GM12878 (cell line): ENCODE data around the gene ZFHX2. TPM values are rescaled to one million over a fixed set of nuclear protein-coding genes. Genes with fewer than 3 reads are reported as not detected.
A peak's percentile ranks its signal among the peaks of the same experiment; 100 is the strongest.
"Not testable (repeated sequence)": the region's sequence is repeated elsewhere in the genome, so short reads cannot be mapped to it uniquely, and the experiment has no call there.

Experiments
- ATAC-seq: fragments of 200-7000 bp; cut with Tn5 transposase; 3 replicates; pipeline ENCODE4 v1.9.1; 2020; ENCODE audit warnings: mild to moderate bottlenecking, moderate library complexity
- BruUV-seq: library from RNA; stranded (reverse); fragments of 400-500 nt; replicated peaks from 2 replicates; lab custom pipeline; 2021; lab: Mats Ljungman, UMichigan
- CTCF ChIA-PET: fragments of 300-600 bp; sonication (Branson Sonifier 250); formaldehyde crosslinking; extraction: SDS; loops from one replicate; lab custom pipeline; 2021; ENCODE audit warnings: inconsistent platforms; lab: Yijun Ruan, JAX
- POLR2A ChIA-PET: fragments of 350-600 bp; formaldehyde crosslinking; extraction: SDS; loops from one replicate; lab custom pipeline; 2021; ENCODE audit warnings: inconsistent platforms; lab: Charles Lee
- RAD21 ChIA-PET: fragments of 300-600 bp; sonication (Branson Sonifier 250); formaldehyde crosslinking; loops from one replicate; lab custom pipeline; 2023; ENCODE audit warnings: antibody characterized with exemption; ENCODE audit not compliant: unreplicated experiment; lab: Charles Lee
- SMC1A ChIA-PET: fragments of 300-600 bp; sonication (Branson Sonifier 250); formaldehyde crosslinking; loops from one replicate; lab custom pipeline; 2023; ENCODE audit not compliant: unreplicated experiment, uncharacterized antibody; lab: Charles Lee
- DNase-seq: peaks from one replicate; pipeline ENCODE4 v3.0.0-alpha.2; 2011; ENCODE audit warnings: low read depth, low spot score
- FAIRE-seq: peaks from 3 replicates; lab custom pipeline; 2011; peaks lifted over from hg19 to GRCh38; lab: Jason Lieb, UNC
- H2AFZ ChIP-seq: 2 replicates; pipeline ENCODE4 v1.6.0; 2011; ENCODE audit warnings: low read depth, low read length, control low read depth; ENCODE audit not compliant: control insufficient read depth
- H3K27ac ChIP-seq: 2 replicates; pipeline ENCODE4 v1.5.1; 2011; ENCODE audit warnings: control low read depth; ENCODE audit not compliant: control insufficient read depth, insufficient read depth
- H3K27me3 ChIP-seq, 2 experiments: replicated peaks in 1 of 2; 2 replicates each; pipeline versions ENCODE4 v1.6.0 to v1.6.1; 2011; ENCODE audit warnings: low read length in 1 of 2; ENCODE audit not compliant: control insufficient read depth in 2 of 2, insufficient read depth in 2 of 2
- H3K36me3 ChIP-seq, 2 experiments: 2 replicates each; pipeline ENCODE4 v1.5.1; 2011; ENCODE audit warnings: low read length in 1 of 2; ENCODE audit not compliant: control insufficient read depth in 2 of 2, insufficient read depth in 2 of 2
- H3K4me1 ChIP-seq: 2 replicates; pipeline ENCODE4 v1.6.1; 2011; ENCODE audit warnings: mild to moderate bottlenecking, low read length, moderate library complexity, mixed read lengths; ENCODE audit not compliant: control insufficient read depth, insufficient read depth
- H3K4me2 ChIP-seq: 2 replicates; pipeline ENCODE4 v1.6.0; 2011; ENCODE audit warnings: control low read depth; ENCODE audit not compliant: control insufficient read depth, insufficient read depth
- H3K4me3 ChIP-seq: fragments of 200-600 bp; sonication (generic); 2 replicates; pipeline ENCODE4 v1.5.1; 2016
- H3K79me2 ChIP-seq: 2 replicates; pipeline ENCODE4 v1.6.0; 2011; ENCODE audit warnings: low read length; ENCODE audit not compliant: control insufficient read depth, insufficient read depth
- H3K9ac ChIP-seq: 2 replicates; pipeline ENCODE4 v1.8.0; 2011; ENCODE audit warnings: low read length, control low read depth, mixed read lengths; ENCODE audit not compliant: control insufficient read depth, insufficient read depth
- H3K9me3 ChIP-seq: replicated peaks from 3 replicates; pipeline ENCODE4 v1.5.1; 2011; ENCODE audit warnings: mild to moderate bottlenecking, low read length; ENCODE audit not compliant: control insufficient read depth, insufficient read depth
- H4K20me1 ChIP-seq: 2 replicates; pipeline ENCODE4 v1.6.0; 2011; ENCODE audit not compliant: control insufficient read depth, insufficient read depth
- POLR2AphosphoS5 ChIP-seq: IDR thresholded peaks from 2 replicates; pipeline ENCODE4 v1.6.1; 2011; ENCODE audit warnings: mild to moderate bottlenecking, low read length, inconsistent platforms
- WGBS: methylation state at CpG from one replicate; pipeline ENCODE4 v1.1.6; 2016; ENCODE audit warnings: low lambda C conversion rate; ENCODE audit not compliant: insufficient replicate concordance, insufficient coverage; ENCODE audit errors: missing lambda C conversion rate; 5-methylcytosine and 5-hydroxymethylcytosine counted together
- in situ Hi-C: fragments of 300-500 bp; cut with MboI; formaldehyde crosslinking; loops from 9 replicates; pipeline ENCODE4 v1.14.3; 2018; ENCODE audit warnings: mixed read lengths
- intact Hi-C: fragments of 100-400 bp; cut with micrococcal nuclease; formaldehyde crosslinking; loops from one replicate; pipeline ENCODE4 v1.14.2; 2022; ENCODE audit not compliant: unreplicated experiment
- polyA plus RNA-seq, 11 experiments: library from polyadenylated mRNA; depleted of rRNA in 4 of 11; unstranded in 6 of 11; stranded (reverse) in 5 of 11; fragments of >200 nt; fragmentation: Nextera tagmentation in 4 of 11; fragmentation: Illumina TruSeq in 1 of 11; extraction: Ambion mirVana in 4 of 11; extraction: Trizol in 1 of 11; gene quantifications; 1 replicate in 1 of 11; 2 replicates in 10 of 11; pipeline versions ENCODE4 v1.2.1 to v1.2.3, GENCODE V29; 2011 to 2016; ENCODE audit warnings: inconsistent platforms in 2 of 11, missing spikeins in 2 of 11, low read depth in 1 of 11
- total RNA-seq, 4 experiments: library from RNA; depleted of rRNA in 3 of 4; stranded (reverse); fragments of >200 nt in 3 of 4; fragmentation: Illumina TruSeq in 1 of 4; extraction: Trizol in 1 of 4; gene quantifications; 2 replicates each; pipeline versions ENCODE4 v1.2.1 to v1.2.3, GENCODE V29; 2013 to 2021

The ZFHX2 gene
- total and polyA plus RNA-seq, 10 of the 15 experiments (the other 5 are each of a cell fraction or from before 2014, with no cell fraction given), result 0.27 to 2.2 (median 0.55) TPM

DNA sequence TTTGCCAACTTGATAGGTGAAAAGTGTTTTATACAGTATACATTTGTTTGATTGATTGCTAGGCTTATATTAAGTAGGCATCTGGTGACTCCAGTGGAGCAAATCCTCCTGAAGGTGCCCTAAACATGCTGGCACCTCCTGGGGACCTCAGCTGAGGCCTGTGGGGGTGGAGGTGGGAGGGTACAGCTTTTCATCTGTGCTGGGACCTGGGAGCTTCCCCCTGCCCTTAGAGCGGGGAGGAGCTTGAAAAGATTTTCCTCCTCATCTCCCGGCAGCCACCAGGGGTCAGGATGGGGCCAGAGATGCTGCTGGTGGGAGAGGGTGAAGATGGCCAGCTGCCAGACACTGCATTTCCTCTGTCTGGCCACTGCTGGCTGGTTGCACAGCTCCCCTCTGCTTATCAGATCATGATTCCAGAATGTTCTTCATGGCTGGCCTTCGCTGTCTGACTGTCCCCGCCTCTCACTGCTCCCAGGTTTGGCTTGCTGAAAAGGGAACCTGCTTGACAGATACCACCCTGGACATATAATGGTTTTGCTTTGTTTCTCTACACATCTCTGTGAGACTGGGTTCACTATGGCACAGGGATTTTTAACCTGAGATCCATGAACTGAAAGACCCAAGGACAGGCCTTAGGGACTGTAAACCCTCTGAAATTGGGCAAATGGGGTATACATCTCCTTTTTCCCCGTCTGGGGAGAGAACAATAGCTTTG lies 37.5 kb upstream of the ZFHX2 start (continued):
- TF ChIP-seq POLR2AphosphoS5, result peak; percentile 63; the same call in 1 of the 2 replicates

DNA sequence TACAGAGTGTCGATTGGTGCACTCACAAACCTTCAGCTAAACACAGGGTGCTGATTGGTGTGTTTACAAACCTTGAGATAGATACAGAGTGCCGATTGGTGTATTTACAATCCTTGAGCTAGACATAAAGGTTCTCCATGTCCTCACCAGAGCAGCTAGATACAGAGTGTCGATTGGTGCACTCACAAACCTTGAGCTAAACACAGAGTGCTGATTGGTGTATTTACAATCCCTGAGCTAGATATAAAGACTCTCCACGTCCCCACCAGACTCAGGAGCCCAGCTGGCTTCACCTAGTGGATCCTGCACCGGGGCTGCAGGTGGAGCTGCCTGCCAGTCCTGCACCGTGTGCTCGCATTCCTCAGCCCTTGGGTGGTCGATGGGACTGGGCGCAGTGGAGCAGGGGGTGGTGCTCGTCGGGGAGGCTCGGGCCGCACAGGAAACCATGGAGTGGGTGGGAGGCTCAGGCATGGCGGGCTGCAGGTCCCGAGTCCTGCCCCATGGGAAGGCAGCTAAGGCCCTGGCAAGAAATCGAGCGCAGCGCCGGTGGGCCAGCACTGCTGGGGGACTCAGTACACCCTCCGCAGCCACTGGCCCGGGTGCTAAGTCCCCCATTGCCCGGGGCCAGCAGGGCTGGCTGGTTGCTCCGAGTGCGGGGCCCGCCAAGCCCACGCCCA lies 33.1 kb upstream of the ZFHX2 start:
- H3K9ac ChIP-seq, H3K36me3 ChIP-seq, DNase-seq, SMC1A ChIA-PET, BruUV-seq, CTCF ChIA-PET, H3K4me2 ChIP-seq, FAIRE-seq, H3K9me3 ChIP-seq, H2AFZ ChIP-seq, H3K4me1 ChIP-seq, ATAC-seq, H3K27me3 ChIP-seq, H4K20me1 ChIP-seq, H3K79me2 ChIP-seq, RAD21 ChIA-PET, H3K27ac ChIP-seq, POLR2A ChIA-PET, H3K4me3 ChIP-seq: not testable (repeated sequence)
- 63% methylated on average over 23 of the region's 26 CpGs for WGBS
- in situ Hi-C loops (loop anchor here (5.0 kb wide), 1 partner anchor 348 kb away; no protein-coding TSS in a partner anchor), intact Hi-C loops (loop anchor here (5.0 to 10.0 kb wide), 3 partner anchors 143 to 440 kb away; partner anchors contain the start of gene DHRS4)
